WTC11 (cell line): ENCODE measurements around the gene DDX55. TPM values are rescaled to one million over a fixed set of nuclear protein-coding genes. Genes with fewer than 3 reads are reported as not detected.

ENCODE experiments used
- ATAC-seq: fragments of 200-7000 bp; cut with Tn5 transposase; 2 replicates; pipeline ENCODE4 v1.10.0; 2021; ENCODE audit warnings: mild to moderate bottlenecking, moderate library complexity
- CTCF ChIA-PET: fragments of 300-600 bp; sonication (Branson Sonifier 250); formaldehyde crosslinking; loops from one replicate; lab custom pipeline; 2021; ENCODE audit warnings: antibody characterized with exemption; lab: Charles Lee
- POLR2A ChIA-PET: fragments of 350-600 bp; sonication (Branson Sonifier 250); formaldehyde crosslinking; loops from one replicate; lab custom pipeline; 2021; ENCODE audit warnings: antibody characterized with exemption; lab: Charles Lee
- DNase-seq: peaks from one replicate; pipeline ENCODE4 v3.0.0; 2021; ENCODE audit warnings: low spot score
- H3K27ac Mint-ChIP-seq: 2 replicates; pipeline ENCODE4 v1.8.0; 2021; ENCODE audit warnings: mixed read lengths
- H3K27me3 Mint-ChIP-seq: 2 replicates; pipeline ENCODE4 v1.8.0; 2021; ENCODE audit warnings: low read depth, mild to moderate bottlenecking, moderate library complexity, mixed read lengths
- H3K36me3 Mint-ChIP-seq: 2 replicates; pipeline ENCODE4 v1.8.0; 2021; ENCODE audit warnings: mixed read lengths
- H3K4me1 Mint-ChIP-seq: 2 replicates; pipeline ENCODE4 v1.8.0; 2022; ENCODE audit warnings: mixed read lengths
- H3K4me3 Mint-ChIP-seq: 2 replicates; pipeline ENCODE4 v1.8.0; 2021; ENCODE audit warnings: mild to moderate bottlenecking, moderate library complexity, mixed read lengths
- H3K9me3 Mint-ChIP-seq: 2 replicates; pipeline ENCODE4 v1.8.0; 2021; ENCODE audit warnings: mixed read lengths
- AR ChIP-seq: fragments of 250-450 bp; sonication (Bioruptor Pico); IDR thresholded peaks from 2 replicates; pipeline ENCODE4 v1.9.0; 2021; ENCODE audit warnings: mild to moderate bottlenecking
- CBFB ChIP-seq: sonication (generic); formaldehyde crosslinking; IDR thresholded peaks from 2 replicates; pipeline ENCODE4 v1.8.1; 2022; ENCODE audit warnings: mild to moderate bottlenecking, low read depth, missing genetic modification reagents
- CDX4 ChIP-seq: fragments of 250-450 bp; sonication (Bioruptor Pico); IDR thresholded peaks from 2 replicates; pipeline ENCODE4 v1.9.0; 2021; ENCODE audit warnings: moderate library complexity, mild to moderate bottlenecking, inconsistent platforms, borderline replicate concordance
- CREM ChIP-seq: sonication (generic); formaldehyde crosslinking; IDR thresholded peaks from 2 replicates; pipeline ENCODE4 v1.8.1; 2022; ENCODE audit warnings: mild to moderate bottlenecking, missing genetic modification reagents, moderate library complexity
- EMX1 ChIP-seq: fragments of 250-450 bp; sonication (Bioruptor Pico); IDR thresholded peaks from 2 replicates; pipeline ENCODE4 v1.8.0; 2021; ENCODE audit warnings: mild to moderate bottlenecking
- HMGA2 ChIP-seq: fragments of 250-450 bp; sonication (Bioruptor Pico); IDR thresholded peaks from 2 replicates; pipeline ENCODE4 v1.4.0; 2021; ENCODE audit warnings: mild to moderate bottlenecking, moderate library complexity
- NFATC4 ChIP-seq: fragments of 250-450 bp; sonication (Bioruptor Pico); IDR thresholded peaks from 2 replicates; pipeline ENCODE4 v1.9.0; 2021; ENCODE audit warnings: mild to moderate bottlenecking
- NFE2L1 ChIP-seq: sonication (generic); formaldehyde crosslinking; IDR thresholded peaks from 2 replicates; pipeline ENCODE4 v1.8.1; 2023; ENCODE audit warnings: missing genetic modification reagents
- PRRX2 ChIP-seq: fragments of 250-450 bp; sonication (Bioruptor Pico); IDR thresholded peaks from 2 replicates; pipeline ENCODE4 v1.8.0; 2021; ENCODE audit warnings: mild to moderate bottlenecking
- SMAD3 ChIP-seq: sonication (generic); formaldehyde crosslinking; IDR thresholded peaks from 2 replicates; pipeline ENCODE4 v1.8.0; 2022; ENCODE audit warnings: missing genetic modification reagents, mild to moderate bottlenecking, borderline replicate concordance
- USF1 ChIP-seq: sonication (generic); formaldehyde crosslinking; IDR thresholded peaks from 2 replicates; pipeline ENCODE4 v1.8.0; 2022; ENCODE audit warnings: mild to moderate bottlenecking, missing genetic modification reagents
- USF2 ChIP-seq: sonication (generic); formaldehyde crosslinking; IDR thresholded peaks from 2 replicates; pipeline ENCODE4 v1.8.1; 2023; ENCODE audit warnings: mild to moderate bottlenecking, missing genetic modification reagents, moderate library complexity
- ZBTB21 ChIP-seq: sonication (generic); formaldehyde crosslinking; IDR thresholded peaks from 2 replicates; pipeline ENCODE4 v1.8.1; 2023; ENCODE audit warnings: mild to moderate bottlenecking, missing genetic modification reagents, borderline replicate concordance
- ZNF121 ChIP-seq: sonication (generic); formaldehyde crosslinking; IDR thresholded peaks from 2 replicates; pipeline ENCODE4 v1.8.0; 2023; ENCODE audit warnings: missing genetic modification reagents
- ZNF416 ChIP-seq: fragments of 250-450 bp; sonication (Bioruptor Pico); IDR thresholded peaks from 2 replicates; pipeline ENCODE4 v1.9.0; 2021; ENCODE audit warnings: mild to moderate bottlenecking, inconsistent platforms
- ZNF425 ChIP-seq: fragments of 250-450 bp; sonication (Bioruptor Pico); conservative IDR thresholded peaks from 2 replicates; pipeline ENCODE4 v1.9.0; 2021; ENCODE audit warnings: mild to moderate bottlenecking
- ZNF671 ChIP-seq: fragments of 250-450 bp; sonication (Bioruptor Pico); IDR thresholded peaks from 2 replicates; pipeline ENCODE4 v1.8.0; 2021; ENCODE audit warnings: mild to moderate bottlenecking
- total RNA-seq: library from RNA; stranded (reverse); gene quantifications from 3 replicates; pipeline ENCODE4 v1.2.3, GENCODE V29; 2021
- TF ChIP-seq, protein P1 (sequence below): sonication (generic); formaldehyde crosslinking; IDR thresholded peaks from 2 replicates; pipeline ENCODE4 v1.8.0; 2022; ENCODE audit warnings: mild to moderate bottlenecking, missing genetic modification reagents
- TF ChIP-seq, protein P2 (sequence below): sonication (generic); formaldehyde crosslinking; IDR thresholded peaks from 2 replicates; pipeline ENCODE4 v1.8.1; 2023; ENCODE audit warnings: mild to moderate bottlenecking, moderate library complexity, missing genetic modification reagents
- TF ChIP-seq, protein P3 (sequence below): sonication (generic); formaldehyde crosslinking; conservative IDR thresholded peaks from 2 replicates; pipeline ENCODE4 v1.8.1; 2022; ENCODE audit warnings: mild to moderate bottlenecking, missing genetic modification reagents
- TF ChIP-seq, protein P4 (sequence below): fragments of 250-450 bp; sonication (Bioruptor Pico); IDR thresholded peaks from 2 replicates; pipeline ENCODE4 v1.9.0; 2021; ENCODE audit warnings: mild to moderate bottlenecking
- TF ChIP-seq, protein P5 (sequence below): fragments of 250-450 bp; sonication (Bioruptor Pico); IDR thresholded peaks from 2 replicates; pipeline ENCODE4 v1.8.0; 2021; ENCODE audit warnings: mild to moderate bottlenecking

Gene DDX55
- total RNA-seq, 1 experiment from 2014 or later, result 44.2 TPM

DNA sequence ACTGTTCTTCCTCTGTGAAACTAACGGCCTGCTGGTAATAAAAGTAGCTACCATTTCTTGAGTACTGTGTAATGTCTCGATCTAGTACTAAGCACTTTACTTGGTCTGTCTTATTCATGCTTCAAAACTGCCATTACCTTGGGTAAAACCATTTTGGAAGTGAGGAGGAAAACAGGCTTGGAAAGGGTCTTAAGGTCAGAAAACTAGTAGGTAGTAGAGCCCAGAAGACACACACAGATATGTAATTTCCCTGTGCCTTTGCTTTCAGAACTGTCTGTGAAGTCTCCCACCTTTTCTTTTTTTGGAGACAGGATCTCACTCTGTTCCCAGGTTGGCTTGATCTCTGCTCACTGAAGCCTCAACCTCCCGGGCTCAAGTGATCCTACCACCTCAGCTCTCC, 3.4 kb upstream of the DDX55 start (continued):
- TF ChIP-seq, protein P1, sequence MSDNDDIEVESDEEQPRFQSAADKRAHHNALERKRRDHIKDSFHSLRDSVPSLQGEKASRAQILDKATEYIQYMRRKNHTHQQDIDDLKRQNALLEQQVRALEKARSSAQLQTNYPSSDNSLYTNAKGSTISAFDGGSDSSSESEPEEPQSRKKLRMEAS, result no peak

- CTCF ChIA-PET, result no interaction called here
- POLR2A ChIA-PET, result interaction anchor here (0.6 kb wide), 1 partner anchor 1121 kb away, joined by 3 read pairs; no protein-coding TSS in a partner anchor
- Mint-ChIP-seq H3K4me3 (no peak overlapping the region), H3K27ac (peak overlapping the region; percentile 1; the same call in 1 of the 2 replicates), H3K9me3 (no peaks in the 10 kb centered on the region), H3K27me3 (no peaks in the 10 kb centered on the region), H3K4me1 (peaks cover 11% of the 10 kb centered on the region), H3K36me3 (peaks cover 36% of the 10 kb centered on the region)
- no peak for TF ChIP-seq ZNF121 (CRISPR knock-in tag)
- TF ChIP-seq ZNF425 (CRISPR knock-in tag), result no peak
- TF ChIP-seq, protein P2, sequence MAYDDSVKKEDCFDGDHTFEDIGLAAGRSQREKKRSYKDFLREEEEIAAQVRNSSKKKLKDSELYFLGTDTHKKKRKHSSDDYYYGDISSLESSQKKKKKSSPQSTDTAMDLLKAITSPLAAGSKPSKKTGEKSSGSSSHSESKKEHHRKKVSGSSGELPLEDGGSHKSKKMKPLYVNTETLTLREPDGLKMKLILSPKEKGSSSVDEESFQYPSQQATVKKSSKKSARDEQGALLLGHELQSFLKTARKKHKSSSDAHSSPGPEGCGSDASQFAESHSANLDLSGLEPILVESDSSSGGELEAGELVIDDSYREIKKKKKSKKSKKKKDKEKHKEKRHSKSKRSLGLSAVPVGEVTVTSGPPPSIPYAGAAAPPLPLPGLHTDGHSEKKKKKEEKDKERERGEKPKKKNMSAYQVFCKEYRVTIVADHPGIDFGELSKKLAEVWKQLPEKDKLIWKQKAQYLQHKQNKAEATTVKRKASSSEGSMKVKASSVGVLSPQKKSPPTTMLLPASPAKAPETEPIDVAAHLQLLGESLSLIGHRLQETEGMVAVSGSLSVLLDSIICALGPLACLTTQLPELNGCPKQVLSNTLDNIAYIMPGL (CRISPR knock-in tag), result no peak
- TF ChIP-seq CDX4, result no peak
- no peak for TF ChIP-seq ZBTB21 (CRISPR knock-in tag)
- DNase-seq (no peak), ATAC-seq (no peak)
Measured at GRCh38 chr12:123599310-123599709, 2.6 kb upstream of the DDX55 start.

- Mint-ChIP-seq H3K27me3 (no peaks in the 10 kb centered on the region), H3K9me3 (no peaks in the 10 kb centered on the region), H3K36me3 (peaks cover 38% of the 10 kb centered on the region), H3K4me1 (peaks cover 11% of the 10 kb centered on the region), H3K4me3 (no peak overlapping the region), H3K27ac (peak overlapping the region; percentile 58; the same call in 1 of the 2 replicates)
- ATAC-seq (no peak), DNase-seq (no peak)
- ChIA-PET POLR2A (no interaction called here), CTCF (no interaction called here)
- TF ChIP-seq, protein P3, sequence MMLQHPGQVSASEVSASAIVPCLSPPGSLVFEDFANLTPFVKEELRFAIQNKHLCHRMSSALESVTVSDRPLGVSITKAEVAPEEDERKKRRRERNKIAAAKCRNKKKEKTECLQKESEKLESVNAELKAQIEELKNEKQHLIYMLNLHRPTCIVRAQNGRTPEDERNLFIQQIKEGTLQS (CRISPR knock-in tag), result no peak
- no peak for TF ChIP-seq AR (CRISPR knock-in tag)
- no peak for TF ChIP-seq CDX4
- TF ChIP-seq ZNF416 (CRISPR knock-in tag), result no peak
- no peak for TF ChIP-seq SMAD3 (CRISPR knock-in tag)
- TF ChIP-seq USF1, result no peak
- TF ChIP-seq CREM (CRISPR knock-in tag), result no peak
- TF ChIP-seq EMX1 (CRISPR knock-in tag), result no peak
- TF ChIP-seq, protein P4, sequence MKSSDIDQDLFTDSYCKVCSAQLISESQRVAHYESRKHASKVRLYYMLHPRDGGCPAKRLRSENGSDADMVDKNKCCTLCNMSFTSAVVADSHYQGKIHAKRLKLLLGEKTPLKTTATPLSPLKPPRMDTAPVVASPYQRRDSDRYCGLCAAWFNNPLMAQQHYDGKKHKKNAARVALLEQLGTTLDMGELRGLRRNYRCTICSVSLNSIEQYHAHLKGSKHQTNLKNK (CRISPR knock-in tag), result no peak
- TF ChIP-seq ZNF671, result no peak
- TF ChIP-seq PRRX2, result no peak
- TF ChIP-seq, protein P5, sequence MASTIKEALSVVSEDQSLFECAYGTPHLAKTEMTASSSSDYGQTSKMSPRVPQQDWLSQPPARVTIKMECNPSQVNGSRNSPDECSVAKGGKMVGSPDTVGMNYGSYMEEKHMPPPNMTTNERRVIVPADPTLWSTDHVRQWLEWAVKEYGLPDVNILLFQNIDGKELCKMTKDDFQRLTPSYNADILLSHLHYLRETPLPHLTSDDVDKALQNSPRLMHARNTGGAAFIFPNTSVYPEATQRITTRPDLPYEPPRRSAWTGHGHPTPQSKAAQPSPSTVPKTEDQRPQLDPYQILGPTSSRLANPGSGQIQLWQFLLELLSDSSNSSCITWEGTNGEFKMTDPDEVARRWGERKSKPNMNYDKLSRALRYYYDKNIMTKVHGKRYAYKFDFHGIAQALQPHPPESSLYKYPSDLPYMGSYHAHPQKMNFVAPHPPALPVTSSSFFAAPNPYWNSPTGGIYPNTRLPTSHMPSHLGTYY, result no peak
- no peak for TF ChIP-seq ZBTB21 (CRISPR knock-in tag)
- TF ChIP-seq NFATC4 (CRISPR knock-in tag), result no peak
- no peak for TF ChIP-seq USF2
- TF ChIP-seq CBFB (CRISPR knock-in tag), result no peak
- TF ChIP-seq NFE2L1 (CRISPR knock-in tag), result no peak
- TF ChIP-seq HMGA2 (CRISPR knock-in tag), result no peak
Measured at GRCh38 chr12:123599721-123600120, 2.2 kb upstream of the DDX55 start.
